Natural killer cell (primary cell): Measurements from ENCODE around the gene NEO1. TPM values are rescaled to one million over a fixed set of nuclear protein-coding genes. Genes with fewer than 3 reads are reported as not detected.

Experiments used
- ATAC-seq, 3 donors: fragments of 150-1000 bp in 2 of 3; fragments of 200-7000 bp in 1 of 3; cut with Tn5 transposase; 1 replicate in 1 of 3; 2 replicates in 2 of 3; pipeline ENCODE4 v1.10.0; 2021; ENCODE audit warnings: mild to moderate bottlenecking in 2 of 3, moderate library complexity in 2 of 3
- DNase-seq, 2 donors: peaks; one replicate each; pipeline versions ENCODE4 v3.0.0 to v3.0.0-alpha.2; 2013 to 2021; ENCODE audit warnings: mixed read lengths in 1 of 2
- H3K27ac ChIP-seq: one replicate; pipeline ENCODE4 v1.5.1; 2013; ENCODE audit warnings: mild to moderate bottlenecking, low read length
- H3K27me3 ChIP-seq: one replicate; pipeline ENCODE4 v1.6.1; 2013; ENCODE audit warnings: low read length; ENCODE audit not compliant: control insufficient read depth, insufficient read depth
- H3K36me3 ChIP-seq: one replicate; pipeline ENCODE4 v1.6.1; 2013; ENCODE audit warnings: low read length; ENCODE audit not compliant: control insufficient read depth, insufficient read depth
- H3K4me1 ChIP-seq: one replicate; pipeline ENCODE4 v1.6.1; 2013; ENCODE audit warnings: low read length; ENCODE audit not compliant: control insufficient read depth, insufficient read depth
- H3K4me3 ChIP-seq: one replicate; pipeline ENCODE4 v1.5.1; 2013; ENCODE audit warnings: low read length
- H3K9me3 ChIP-seq: one replicate; pipeline ENCODE4 v1.6.1; 2013; ENCODE audit warnings: low read length; ENCODE audit not compliant: control insufficient read depth, insufficient read depth
- H3K27ac Mint-ChIP-seq, 2 donors: one replicate each; pipeline ENCODE4 v1.8.0; 2022; ENCODE audit warnings: mild to moderate bottlenecking in 2 of 2, mixed read lengths in 2 of 2, moderate library complexity in 1 of 2
- H3K27me3 Mint-ChIP-seq, 2 donors: one replicate each; pipeline ENCODE4 v1.8.0; 2022; ENCODE audit warnings: low read depth in 2 of 2, mixed read lengths in 2 of 2
- H3K36me3 Mint-ChIP-seq: one replicate; pipeline ENCODE4 v1.8.0; 2022; ENCODE audit warnings: mixed read lengths
- H3K4me1 Mint-ChIP-seq, 2 donors: one replicate each; pipeline ENCODE4 v1.8.0; 2022; ENCODE audit warnings: mixed read lengths in 2 of 2
- H3K4me3 Mint-ChIP-seq: one replicate; pipeline ENCODE4 v1.8.0; 2022; ENCODE audit warnings: mild to moderate bottlenecking, moderate library complexity, mixed read lengths
- H3K9me3 Mint-ChIP-seq, 2 donors: one replicate each; pipeline ENCODE4 v1.8.0; 2022; ENCODE audit warnings: mixed read lengths in 2 of 2
- CTCF ChIP-seq: fragments of 200-600 bp; IDR thresholded peaks from one replicate; pipeline ENCODE4 v1.8.0; 2022; ENCODE audit warnings: antibody characterized with exemption
- WGBS: methylation state at CpG from one replicate; pipeline ENCODE4 v1.1.7; 2013; ENCODE audit warnings: missing lambda C conversion rate; ENCODE audit not compliant: insufficient coverage; 5-methylcytosine and 5-hydroxymethylcytosine counted together
- intact Hi-C: fragments of 100-400 bp; cut with micrococcal nuclease; formaldehyde crosslinking; loops from one replicate; pipeline ENCODE4 v1.14.2; 2022
- total RNA-seq, 4 donors: library from RNA; stranded (reverse); fragments of 120-200 nt in 1 of 4; gene quantifications; one replicate each; pipeline versions ENCODE4 v1.2.3 to v1.2.4, GENCODE V29; 2013 to 2022

Gene NEO1
- total RNA-seq, 3 donors from 2014 or later (not counting 1 experiment from before 2014, with no cell fraction given), result 16.3 to 19.0 (median 17.4) TPM

- H3K27me3 ChIP-seq, result peaks cover 23% of the 10 kb centered on the region
- no peak overlapping the region for H3K27ac ChIP-seq
- H3K36me3 Mint-ChIP-seq, result no peaks in the 10 kb centered on the region
- peak; percentile 43 to 47 (median 44) for ATAC-seq
- peak; percentile 31 for TF ChIP-seq CTCF
- peak overlapping the region; percentile 82 for H3K4me3 Mint-ChIP-seq
- no peaks in the 10 kb centered on the region for H3K9me3 ChIP-seq
- peak overlapping the region; percentile 36 for H3K4me3 ChIP-seq
- H3K27me3 Mint-ChIP-seq, result peaks cover 8 to 21% of the 10 kb centered on the region in 2 donors
- DNase-seq, result peak; percentile 18 to 54
- no peaks in the 10 kb centered on the region for H3K36me3 ChIP-seq
- H3K4me1 ChIP-seq, result peaks cover 11% of the 10 kb centered on the region
- no peaks in the 10 kb centered on the region for H3K9me3 Mint-ChIP-seq
- WGBS, result under 1% methylated on average over 57 of the region's 61 CpGs
- peak overlapping the region in 1 of 2 donors; percentile 75 for H3K27ac Mint-ChIP-seq
- intact Hi-C loops, result loop anchor here (10.0 kb wide), 1 partner anchor 268 kb away; the partner anchor contains the start of gene ADPGK
- H3K4me1 Mint-ChIP-seq, result peaks cover 5 to 7% of the 10 kb centered on the region in 2 donors
Measured at GRCh38 chr15:73052653-73053397, 562 bp downstream of the NEO1 start.

- H3K36me3 Mint-ChIP-seq, result no peaks in the 10 kb centered on the region
- 4% methylated on average over 6 of the region's 8 CpGs for WGBS
- Histone ChIP-seq H3K36me3 (no peaks in the 10 kb centered on the region), H3K4me1 (peaks cover 11% of the 10 kb centered on the region), H3K4me3 (peak overlapping the region; percentile 36), H3K9me3 (no peaks in the 10 kb centered on the region), H3K27ac (no peak overlapping the region), H3K27me3 (peaks cover 25% of the 10 kb centered on the region)
- H3K4me3 Mint-ChIP-seq, result peak overlapping the region; percentile 82
- H3K27ac Mint-ChIP-seq, result peak overlapping the region in 1 of 2 donors; percentile 75
- peaks cover 5 to 7% of the 10 kb centered on the region in 2 donors for H3K4me1 Mint-ChIP-seq
- TF ChIP-seq CTCF, result no peak
- intact Hi-C loops, result loop anchor here (10.0 kb wide), 1 partner anchor 269 kb away; the partner anchor contains the start of gene ADPGK
- peaks cover 7 to 25% of the 10 kb centered on the region in 2 donors for H3K27me3 Mint-ChIP-seq
- ATAC-seq (no peak), DNase-seq (no peak)
- H3K9me3 Mint-ChIP-seq, result no peaks in the 10 kb centered on the region
Measured at GRCh38 chr15:73053398-73053723, 1.1 kb downstream of the NEO1 start.

GRCh38 chr15:73054417-73054953 lies 2.2 kb downstream of the NEO1 start:
- 85% methylated on average over 6 of the region's 6 CpGs for WGBS
- H3K27me3 Mint-ChIP-seq, result peaks cover 0 to 25% of the 10 kb centered on the region in 2 donors
- no peak overlapping the region for H3K4me3 Mint-ChIP-seq
- intact Hi-C loops, result loop anchor here (10.0 kb wide), 1 partner anchor 270 kb away; the partner anchor contains the start of gene ADPGK
- no peaks in the 10 kb centered on the region for H3K9me3 Mint-ChIP-seq
- no peak for DNase-seq
- no peak for ATAC-seq
- Histone ChIP-seq H3K27ac (no peak overlapping the region), H3K4me3 (no peak overlapping the region), H3K36me3 (no peaks in the 10 kb centered on the region), H3K4me1 (peaks cover 11% of the 10 kb centered on the region), H3K9me3 (no peaks in the 10 kb centered on the region), H3K27me3 (peaks cover 21% of the 10 kb centered on the region)
- H3K4me1 Mint-ChIP-seq, result peaks cover 5 to 7% of the 10 kb centered on the region in 2 donors
- H3K27ac Mint-ChIP-seq, result no peak overlapping the region
- no peaks in the 10 kb centered on the region for H3K36me3 Mint-ChIP-seq
- no peak for TF ChIP-seq CTCF
